Endothelial cell (in vitro differentiated cells): ENCODE data around the gene GAA. TPM values are rescaled to one million over a fixed set of nuclear protein-coding genes. Genes with fewer than 3 reads are reported as not detected.

Source experiments
- DNase-seq: peaks from one replicate; pipeline ENCODE4 v3.0.0; 2021; ENCODE audit warnings: low spot score
- H3K27ac Mint-ChIP-seq: one replicate; pipeline ENCODE4 v1.8.0; 2021; ENCODE audit warnings: mixed read lengths, inconsistent platforms; ENCODE audit not compliant: unreplicated experiment
- H3K27me3 Mint-ChIP-seq: one replicate; pipeline ENCODE4 v1.8.0; 2021; ENCODE audit warnings: mild to moderate bottlenecking, moderate library complexity, mixed read lengths, inconsistent platforms; ENCODE audit not compliant: unreplicated experiment
- H3K36me3 Mint-ChIP-seq: one replicate; pipeline ENCODE4 v1.8.0; 2021; ENCODE audit warnings: mild to moderate bottlenecking, low read depth, mixed read lengths, inconsistent platforms; ENCODE audit not compliant: unreplicated experiment
- H3K4me1 Mint-ChIP-seq: one replicate; pipeline ENCODE4 v1.8.0; 2021; ENCODE audit warnings: mild to moderate bottlenecking, mixed read lengths, inconsistent platforms; ENCODE audit not compliant: unreplicated experiment
- H3K4me3 Mint-ChIP-seq: one replicate; pipeline ENCODE4 v1.8.0; 2021; ENCODE audit warnings: mild to moderate bottlenecking, mixed read lengths, inconsistent platforms; ENCODE audit not compliant: unreplicated experiment
- H3K9me3 Mint-ChIP-seq: one replicate; pipeline ENCODE4 v1.8.0; 2021; ENCODE audit warnings: mixed read lengths, inconsistent platforms; ENCODE audit not compliant: unreplicated experiment
- CTCF ChIP-seq: fragments of 200-600 bp; sonication (generic); IDR thresholded peaks from one replicate; pipeline ENCODE4 v1.5.0; 2021; ENCODE audit warnings: antibody characterized with exemption; ENCODE audit not compliant: unreplicated experiment
- total RNA-seq: library from RNA; stranded (reverse); fragmentation: NEBNext Ultra II Directional; extraction: Animal tissue kit (Norgen Biotek cat#: 25700); gene quantifications from one replicate; pipeline ENCODE4 v1.2.1, GENCODE V29; 2021; ENCODE audit not compliant: unreplicated experiment

Gene GAA
- total RNA-seq, 1 donor from 2014 or later, result 93.0 TPM

- Mint-ChIP-seq H3K27me3 (peaks cover 3% of the 10 kb centered on the region), H3K9me3 (no peaks in the 10 kb centered on the region), H3K27ac (no peak overlapping the region), H3K4me1 (no peaks in the 10 kb centered on the region), H3K36me3 (peaks cover 17% of the 10 kb centered on the region), H3K4me3 (no peak overlapping the region)
- TF ChIP-seq CTCF, result no peak
- no peak for DNase-seq
Measured at GRCh38 chr17:80109713-80110446, 8.5 kb downstream of the GAA start.

- no peak overlapping the region for H3K27ac Mint-ChIP-seq
- H3K4me3 Mint-ChIP-seq, result no peak overlapping the region
- H3K36me3 Mint-ChIP-seq, result peaks cover 17% of the 10 kb centered on the region
- H3K9me3 Mint-ChIP-seq, result no peaks in the 10 kb centered on the region
- DNase-seq, result no peak
- peaks cover 3% of the 10 kb centered on the region for H3K27me3 Mint-ChIP-seq
- H3K4me1 Mint-ChIP-seq, result no peaks in the 10 kb centered on the region
- TF ChIP-seq CTCF, result no peak
Measured at GRCh38 chr17:80110447-80110812, 9.0 kb downstream of the GAA start.

- H3K27me3 Mint-ChIP-seq, result peaks cover 3% of the 10 kb centered on the region
- no peak for DNase-seq
- no peak overlapping the region for H3K4me3 Mint-ChIP-seq
- H3K36me3 Mint-ChIP-seq, result peaks cover 17% of the 10 kb centered on the region
- TF ChIP-seq CTCF, result no peak
- H3K9me3 Mint-ChIP-seq, result no peaks in the 10 kb centered on the region
- H3K4me1 Mint-ChIP-seq, result no peaks in the 10 kb centered on the region
- H3K27ac Mint-ChIP-seq, result no peak overlapping the region
Measured at GRCh38 chr17:80110927-80111701, 9.7 kb downstream of the GAA start.

- peaks cover 4% of the 10 kb centered on the region for H3K27me3 Mint-ChIP-seq
- no peaks in the 10 kb centered on the region for H3K4me1 Mint-ChIP-seq
- no peak overlapping the region for H3K4me3 Mint-ChIP-seq
- H3K27ac Mint-ChIP-seq, result no peak overlapping the region
- peaks cover 18% of the 10 kb centered on the region for H3K36me3 Mint-ChIP-seq
- DNase-seq, result no peak
- H3K9me3 Mint-ChIP-seq, result no peaks in the 10 kb centered on the region
- TF ChIP-seq CTCF, result no peak
Measured at GRCh38 chr17:80111702-80112470, 10.5 kb downstream of the GAA start.
